Right lobe of liver (tissue), 6 donors: ENCODE results near the gene RTP3. TPM values are rescaled to one million over a fixed set of nuclear protein-coding genes. Genes with fewer than 3 reads are reported as not detected.
"Not testable (repeated sequence)": the region's sequence is repeated elsewhere in the genome, so short reads cannot be mapped to it uniquely, and the experiment has no call there.

ENCODE experiments used
- ATAC-seq, 4 donors: fragments of 200-7000 bp; cut with Tn5 transposase; one replicate each; pipeline ENCODE4 v1.9.1; 2020; ENCODE audit warnings: mild to moderate bottlenecking in 4 of 4, moderate library complexity in 4 of 4
- DNase-seq, 3 donors: peaks; one replicate each; pipeline ENCODE4 v3.0.0-alpha.2; 2020
- H3K27ac ChIP-seq, 3 donors: fragments of 200-600 bp; one replicate each; pipeline ENCODE4 v1.8.0; 2022
- H3K27me3 ChIP-seq, 2 donors: fragments of 200-600 bp; one replicate each; pipeline ENCODE4 v1.8.0; 2022
- H3K36me3 ChIP-seq, 4 donors: fragments of 200-600 bp; sonication (generic) in 1 of 4; one replicate each; pipeline versions ENCODE4 v1.5.1 to v1.8.0; 2017 to 2022; ENCODE audit warnings: control low read depth in 1 of 4
- H3K4me1 ChIP-seq, 4 donors: fragments of 200-600 bp; sonication (generic) in 1 of 4; one replicate each; pipeline versions ENCODE4 v1.5.1 to v1.8.0; 2017 to 2022; ENCODE audit warnings: control low read depth in 1 of 4
- H3K4me3 ChIP-seq, 3 donors: fragments of 200-600 bp; one replicate each; pipeline ENCODE4 v1.8.0; 2022
- H3K9me3 ChIP-seq, 4 donors: fragments of 200-600 bp; sonication (generic) in 1 of 4; one replicate each; pipeline versions ENCODE4 v1.5.1 to v1.8.0; 2017 to 2022; ENCODE audit warnings: control low read depth in 1 of 4
- CTCF ChIP-seq, 4 donors: fragments of 200-600 bp in 3 of 4; fragments of 450-650 bp in 1 of 4; IDR thresholded peaks; one replicate each; pipeline versions ENCODE4 v1.5.1 to v1.8.0; 2016 to 2022; ENCODE audit warnings: antibody characterized with exemption in 4 of 4, mild to moderate bottlenecking in 2 of 4
- POLR2A ChIP-seq: fragments of 450-650 bp; IDR thresholded peaks from one replicate; pipeline ENCODE4 v1.6.1; 2017; ENCODE audit warnings: antibody characterized with exemption, mild to moderate bottlenecking
- WGBS: methylation state at CpG from one replicate; pipeline ENCODE4 v1.1.6; 2018; ENCODE audit warnings: low coverage, low lambda C conversion rate; ENCODE audit not compliant: insufficient coverage; ENCODE audit errors: missing lambda C conversion rate; 5-methylcytosine and 5-hydroxymethylcytosine counted together
- intact Hi-C, 2 donors: fragments of 100-400 bp; cut with DNase I; formaldehyde crosslinking; loops; one replicate each; pipeline versions ENCODE4 v1.11.2 to v1.14.1; 2022
- total RNA-seq, 6 experiments: library from RNA; depleted of rRNA in 2 of 6; stranded (reverse); fragments of >200 nt in 2 of 6; fragmentation: NEBNext Ultra II Directional in 3 of 6; extraction: Animal tissue kit (Norgen Biotek cat#: 25700) in 3 of 6; gene quantifications; one replicate each; pipeline versions ENCODE4 v1.1.0 to v1.2.4, GENCODE V29; 2016 to 2023
- donor health status: DM: no; HTN: yes; CAD: no.
- donor health status: DM: no; HTN: no; CAD: no.
- donor health status: DM: no; HTN: no; CAD: no.
- donor health status: DM: no; HTN: yes; CAD: no.
- donor health status: DM: no; HTN: yes; CAD: no.

Gene RTP3
- total RNA-seq, 6 experiments from 2014 or later, result 12.2 to 29.0 (median 20.9) TPM

GRCh38 chr3:46492890-46493547 is 4.8 kb upstream of the RTP3 start:
- Histone ChIP-seq H3K4me3 (no peak overlapping the region), H3K4me1 (peaks cover 0 to 58% (median 26%) of the 10 kb centered on the region in 4 donors)
- 65% methylated on average over 6 of the region's 6 CpGs for WGBS

GRCh38 chr3:46494491-46494890 is 3.3 kb upstream of the RTP3 start:
- H3K9me3 ChIP-seq, H3K4me3 ChIP-seq, H3K36me3 ChIP-seq, H3K27ac ChIP-seq, H3K27me3 ChIP-seq, intact Hi-C loops, ATAC-seq: not testable (repeated sequence)
- H3K4me1 ChIP-seq, result peaks cover 0 to 50% (median 19%) of the 10 kb centered on the region in 4 donors
- peak in 1 of 3 donors; percentile 15 for DNase-seq
- no CpG with 5 or more reads among the region's 33 CpGs for WGBS

More at GRCh38 chr3:46492890-46493547, 4.8 kb upstream of the RTP3 start:
- Histone ChIP-seq H3K27me3 (no peaks in the 10 kb centered on the region), H3K36me3 (no peaks in the 10 kb centered on the region), H3K27ac (no peak overlapping the region), H3K9me3 (no peaks in the 10 kb centered on the region)
- intact Hi-C loops, result no loop called here
- DNase-seq (peak in 1 of 3 donors; percentile 63), ATAC-seq (peak in 2 of 4 donors; percentile 7 to 8)
- TF ChIP-seq CTCF (IDR thresholded peaks at IDR 0.05) (no peak), POLR2A (no peak)

- H3K9me3 ChIP-seq, result no peaks in the 10 kb centered on the region
- DNase-seq (peak in 1 of 3 donors; percentile 19), ATAC-seq (peak in 1 of 4 donors; percentile 30)
- no peak overlapping the region for H3K4me3 ChIP-seq
- TF ChIP-seq POLR2A (no peak), CTCF (IDR thresholded peaks at IDR 0.05) (no peak)
- peak overlapping the region in 1 of 3 donors; percentile 26 for H3K27ac ChIP-seq
- WGBS, result 57% methylated on average over 5 of the region's 5 CpGs
- intact Hi-C loops, result no loop called here
- H3K36me3 ChIP-seq, result no peaks in the 10 kb centered on the region
- no peaks in the 10 kb centered on the region for H3K27me3 ChIP-seq
- peaks cover 0 to 48% (median 14%) of the 10 kb centered on the region in 4 donors for H3K4me1 ChIP-seq
These were observed 1.8 kb upstream of the RTP3 start for GRCh38 chr3:46495901-46496456.

GRCh38 chr3:46496746-46497555 is 825 bp upstream of the RTP3 start:
- Histone ChIP-seq H3K4me3 (peak overlapping the region; percentile 46 to 79 (median 70)), H3K27ac (peak overlapping the region; percentile 37 to 76 (median 60)), H3K36me3 (no peaks in the 10 kb centered on the region), H3K9me3 (no peaks in the 10 kb centered on the region), H3K4me1 (peaks cover 0 to 47% (median 14%) of the 10 kb centered on the region in 4 donors), H3K27me3 (no peaks in the 10 kb centered on the region)
- ATAC-seq (peak; percentile 55 to 76 (median 68)), DNase-seq (peak; percentile 47 to 76 (median 70))
- intact Hi-C loops, result no loop called here
- WGBS, result 8% methylated on average over 8 of the region's 9 CpGs
- TF ChIP-seq POLR2A (no peak), CTCF (IDR thresholded peaks at IDR 0.05) (peak in 2 of 4 donors; percentile 17 to 21)
